HEK293 (cell line): ENCODE results near the gene TBC1D22A.

Source experiments
- GLIS2 ChIP-seq: fragments of 450-650 bp; formaldehyde crosslinking; IDR thresholded peaks from 2 replicates; pipeline ENCODE4 v1.5.1; 2016; ENCODE audit warnings: missing biosample characterization, missing genetic modification characterization
- ZNF654 ChIP-seq: fragments of 450-650 bp; formaldehyde crosslinking; IDR thresholded peaks from 2 replicates; pipeline ENCODE4 v1.5.1; 2016; ENCODE audit warnings: low read depth, missing biosample characterization, missing genetic modification characterization
- TF ChIP-seq, protein P1 (sequence below): fragments of 450-650 bp; formaldehyde crosslinking; IDR thresholded peaks from 2 replicates; pipeline ENCODE4 v1.5.1; 2016; ENCODE audit warnings: missing biosample characterization, missing genetic modification characterization

DNA sequence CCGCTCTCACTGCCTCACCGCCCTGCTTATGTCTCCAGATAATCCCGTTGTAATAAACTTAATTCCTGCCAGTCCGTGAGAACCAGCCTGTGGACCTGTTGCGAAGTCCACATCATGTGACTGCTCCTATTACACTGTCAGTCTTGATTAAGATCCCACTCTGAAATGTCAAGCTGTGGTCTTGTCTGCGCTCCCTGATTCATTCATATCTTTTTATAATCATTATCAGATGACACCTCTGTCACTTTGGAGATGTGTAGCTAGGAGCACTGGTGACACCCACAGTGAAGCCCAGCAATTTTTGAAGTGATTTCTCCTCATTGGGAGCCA, 377.3 kb downstream of the TBC1D22A start:
- TF ChIP-seq GLIS2 (tag by site-specific recombination) (no peak), ZNF654 (tag by site-specific recombination) (no peak)
- TF ChIP-seq, protein P1, sequence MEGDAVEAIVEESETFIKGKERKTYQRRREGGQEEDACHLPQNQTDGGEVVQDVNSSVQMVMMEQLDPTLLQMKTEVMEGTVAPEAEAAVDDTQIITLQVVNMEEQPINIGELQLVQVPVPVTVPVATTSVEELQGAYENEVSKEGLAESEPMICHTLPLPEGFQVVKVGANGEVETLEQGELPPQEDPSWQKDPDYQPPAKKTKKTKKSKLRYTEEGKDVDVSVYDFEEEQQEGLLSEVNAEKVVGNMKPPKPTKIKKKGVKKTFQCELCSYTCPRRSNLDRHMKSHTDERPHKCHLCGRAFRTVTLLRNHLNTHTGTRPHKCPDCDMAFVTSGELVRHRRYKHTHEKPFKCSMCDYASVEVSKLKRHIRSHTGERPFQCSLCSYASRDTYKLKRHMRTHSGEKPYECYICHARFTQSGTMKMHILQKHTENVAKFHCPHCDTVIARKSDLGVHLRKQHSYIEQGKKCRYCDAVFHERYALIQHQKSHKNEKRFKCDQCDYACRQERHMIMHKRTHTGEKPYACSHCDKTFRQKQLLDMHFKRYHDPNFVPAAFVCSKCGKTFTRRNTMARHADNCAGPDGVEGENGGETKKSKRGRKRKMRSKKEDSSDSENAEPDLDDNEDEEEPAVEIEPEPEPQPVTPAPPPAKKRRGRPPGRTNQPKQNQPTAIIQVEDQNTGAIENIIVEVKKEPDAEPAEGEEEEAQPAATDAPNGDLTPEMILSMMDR (tag by site-specific recombination) = no peak
